Right hindlimb (tissue), 1 donor: ENCODE results near the gene SPON2.
A peak's percentile ranks its signal among the peaks of the same experiment; 100 is the strongest.

Experiments used
- DNase-seq: peaks from one replicate; pipeline ENCODE4 v3.0.0-alpha.2; 2018

Gene SPON2

DNA sequence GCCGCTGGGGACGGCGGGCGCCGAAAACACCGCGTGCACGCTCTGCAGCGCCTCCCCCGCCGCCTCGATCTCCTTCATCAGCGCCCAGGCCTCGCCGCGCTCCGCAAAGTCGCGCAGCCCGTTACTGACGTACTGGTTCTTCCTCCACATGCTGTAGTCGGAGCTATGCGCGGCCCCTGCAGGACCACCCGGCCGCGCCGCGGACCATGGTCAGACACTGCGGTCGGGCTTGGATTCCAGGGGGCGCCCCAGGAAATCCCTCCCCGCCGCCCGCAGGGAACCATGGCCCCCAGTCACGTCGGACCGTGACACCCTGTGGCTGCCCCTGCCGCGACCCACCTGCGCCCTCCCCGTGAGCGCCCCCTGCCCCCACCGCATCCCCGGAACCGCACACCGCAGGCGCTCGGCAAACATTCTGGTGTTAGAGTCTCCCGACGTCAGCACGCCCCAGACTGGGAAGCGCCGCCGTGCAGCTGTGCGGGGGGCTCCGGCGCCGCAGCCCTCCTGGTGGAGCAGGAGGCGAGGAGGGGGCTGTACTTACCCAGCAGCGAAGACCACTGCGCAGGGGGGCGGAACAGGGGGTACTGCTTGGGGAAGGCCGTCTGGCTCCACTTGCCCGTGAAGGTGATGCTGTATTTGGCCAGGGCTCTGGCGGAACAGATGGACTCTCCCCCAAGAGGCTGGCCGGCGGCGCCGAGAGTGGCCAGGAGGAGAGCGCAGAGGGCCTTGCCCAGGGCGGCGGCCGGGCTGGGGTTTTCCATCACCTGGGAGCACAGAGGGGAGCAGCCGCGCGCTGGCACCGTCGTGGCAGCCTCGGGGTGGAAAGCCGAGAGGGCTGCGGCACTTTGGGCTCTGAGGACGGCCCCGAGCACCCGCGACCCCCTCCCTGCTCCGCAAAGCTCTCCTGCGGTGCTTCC lies 814 bp downstream of the SPON2 start:
- DNase-seq = peak; percentile 46

DNA sequence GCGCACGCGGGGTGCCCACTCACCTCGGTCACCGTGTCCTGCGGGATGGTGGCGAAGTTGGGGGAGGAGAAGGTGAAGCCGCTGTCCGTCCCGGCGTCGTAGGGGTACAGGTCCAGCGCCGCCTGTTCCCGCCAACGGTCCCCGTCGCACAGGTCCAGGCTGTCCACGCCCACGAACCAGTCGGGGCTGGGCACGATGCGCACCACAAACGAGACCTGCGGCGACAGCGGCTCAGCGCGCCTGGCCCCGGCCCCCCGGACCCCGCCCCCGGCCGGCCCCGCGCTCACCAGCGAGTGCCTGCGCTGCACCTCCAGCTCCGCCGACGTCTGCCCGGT lies 1.4 kb downstream of the SPON2 start:
- DNase-seq = no peak

DNA sequence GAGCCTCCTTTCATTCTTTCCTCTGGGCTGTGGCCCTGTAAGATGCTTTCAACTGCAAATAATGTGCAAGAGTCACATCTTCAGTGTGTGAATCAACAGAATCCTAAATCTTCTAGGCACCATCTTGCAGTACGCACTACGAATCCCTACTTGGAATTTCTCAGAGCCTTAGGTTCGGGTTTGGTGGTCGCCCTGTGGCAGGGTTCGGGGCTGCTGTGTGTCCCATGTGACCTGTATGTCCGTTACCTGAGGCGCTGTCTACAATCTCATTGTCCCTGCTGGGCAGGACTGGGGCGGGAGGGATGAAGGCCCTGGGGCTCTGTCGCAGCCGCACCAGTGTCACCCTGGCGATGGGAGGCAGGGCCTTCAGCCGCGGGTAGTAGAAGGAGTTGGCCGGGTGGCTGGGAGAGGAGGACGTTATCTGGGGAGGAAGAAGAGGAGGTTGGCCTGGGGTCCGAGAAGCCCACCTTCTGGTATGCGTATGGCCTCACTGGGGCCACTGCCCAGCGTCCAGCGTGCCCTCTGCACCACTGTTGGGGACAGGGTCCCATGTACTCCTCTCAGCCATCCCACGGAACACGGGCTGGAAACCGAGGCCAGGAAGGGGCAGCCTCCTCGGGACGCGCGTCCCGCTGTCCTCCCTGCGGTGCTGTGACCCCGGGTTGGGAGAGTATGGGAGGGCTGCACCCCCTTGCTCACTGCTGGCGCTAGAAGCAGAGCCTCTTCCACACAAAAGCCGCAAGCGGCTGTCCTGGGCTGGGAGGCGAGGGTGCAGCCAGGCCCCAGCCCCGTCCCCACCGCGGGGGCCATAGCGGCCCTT lies 2.0 kb downstream of the SPON2 start:
- DNase-seq = no peak

DNA sequence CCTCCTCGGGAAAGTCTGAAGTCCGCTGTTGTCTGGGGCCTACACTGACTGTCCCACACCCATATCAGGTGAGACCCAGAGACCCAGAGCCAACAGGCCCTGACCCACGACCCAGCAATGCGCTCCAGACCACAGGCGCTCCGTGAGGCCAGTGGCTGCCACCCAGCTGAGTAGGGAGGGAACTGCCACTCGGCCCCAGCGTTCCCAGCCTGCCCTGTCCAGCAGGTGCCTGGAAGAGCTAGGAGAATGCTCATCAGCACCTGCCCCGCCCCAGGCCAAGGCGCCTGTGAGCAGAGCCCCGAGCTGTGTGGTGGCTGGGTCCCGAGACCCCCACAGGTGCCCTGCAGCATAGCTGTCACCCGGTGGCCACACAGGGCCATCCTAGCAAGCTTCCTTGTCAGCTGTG lies 2.7 kb downstream of the SPON2 start:
- DNase-seq = no peak

DNA sequence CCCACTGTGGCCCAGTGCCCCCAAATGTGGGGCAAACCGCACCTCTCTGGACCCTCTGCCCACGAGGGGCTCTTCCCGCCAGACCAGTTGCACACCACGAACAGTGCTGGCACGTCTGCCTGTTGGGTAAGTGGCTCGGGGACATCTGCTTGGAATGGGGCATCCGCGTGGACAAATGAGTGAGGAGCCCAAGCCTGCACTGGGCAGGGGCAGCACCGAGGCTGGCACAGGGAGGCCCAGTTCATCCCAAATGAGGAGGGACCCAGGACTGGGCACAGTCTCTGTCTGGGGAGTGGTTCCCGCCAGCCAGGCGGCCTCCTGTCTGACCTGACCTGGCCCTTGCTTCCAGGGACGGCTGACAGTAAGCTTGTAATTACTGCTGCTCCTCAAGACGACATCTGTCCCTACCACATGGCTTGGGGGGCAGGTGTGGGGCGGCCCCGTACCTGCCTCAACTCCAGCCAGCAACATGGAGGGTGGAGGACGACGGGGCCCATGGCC lies 3.2 kb downstream of the SPON2 start:
- no peak for DNase-seq

DNA sequence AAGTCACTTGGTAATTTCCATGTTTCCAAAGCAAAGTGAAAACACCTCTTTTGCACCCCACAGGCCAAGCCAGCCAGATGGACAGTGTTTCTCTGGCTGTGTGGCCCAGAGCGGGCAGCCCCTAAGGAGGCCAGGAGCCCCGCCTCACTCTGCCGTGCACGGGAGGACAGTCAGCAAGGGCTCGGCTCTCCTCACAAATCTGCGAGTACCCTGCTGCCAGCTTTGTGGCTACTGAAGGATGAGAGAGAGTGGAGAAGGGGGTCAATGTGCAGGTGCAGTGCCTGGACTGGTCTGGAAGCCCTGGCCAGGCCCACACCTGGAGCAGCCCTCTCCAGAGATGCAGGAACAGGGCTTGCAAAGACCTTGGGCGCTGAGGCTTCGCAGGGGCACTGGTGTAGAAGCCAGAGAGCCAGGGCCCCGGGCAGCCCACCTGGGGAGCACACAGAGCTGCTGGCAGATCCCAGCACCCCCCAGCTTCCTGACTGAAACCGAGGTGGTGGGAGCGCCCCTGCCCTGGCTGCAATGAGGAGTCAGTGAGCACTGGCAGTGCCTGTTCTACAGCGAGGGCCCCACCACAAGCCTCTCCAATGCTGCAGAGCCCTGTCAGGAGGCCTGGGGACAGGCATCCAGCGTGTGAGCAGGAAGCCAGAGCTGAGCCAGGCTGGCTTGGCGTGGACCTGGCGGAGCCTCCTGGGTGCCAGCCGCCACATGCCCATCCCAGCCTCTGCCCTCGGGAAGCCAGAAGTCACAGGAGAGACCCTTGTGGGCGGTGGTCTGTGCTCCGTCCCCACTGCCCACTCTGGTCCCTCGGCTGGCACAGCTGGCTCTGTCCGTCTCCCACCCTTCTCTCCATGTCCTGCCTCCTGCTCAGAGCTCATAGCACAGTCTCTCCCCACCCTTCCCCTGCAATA lies 3.9 kb downstream of the SPON2 start:
- DNase-seq = no peak

DNA sequence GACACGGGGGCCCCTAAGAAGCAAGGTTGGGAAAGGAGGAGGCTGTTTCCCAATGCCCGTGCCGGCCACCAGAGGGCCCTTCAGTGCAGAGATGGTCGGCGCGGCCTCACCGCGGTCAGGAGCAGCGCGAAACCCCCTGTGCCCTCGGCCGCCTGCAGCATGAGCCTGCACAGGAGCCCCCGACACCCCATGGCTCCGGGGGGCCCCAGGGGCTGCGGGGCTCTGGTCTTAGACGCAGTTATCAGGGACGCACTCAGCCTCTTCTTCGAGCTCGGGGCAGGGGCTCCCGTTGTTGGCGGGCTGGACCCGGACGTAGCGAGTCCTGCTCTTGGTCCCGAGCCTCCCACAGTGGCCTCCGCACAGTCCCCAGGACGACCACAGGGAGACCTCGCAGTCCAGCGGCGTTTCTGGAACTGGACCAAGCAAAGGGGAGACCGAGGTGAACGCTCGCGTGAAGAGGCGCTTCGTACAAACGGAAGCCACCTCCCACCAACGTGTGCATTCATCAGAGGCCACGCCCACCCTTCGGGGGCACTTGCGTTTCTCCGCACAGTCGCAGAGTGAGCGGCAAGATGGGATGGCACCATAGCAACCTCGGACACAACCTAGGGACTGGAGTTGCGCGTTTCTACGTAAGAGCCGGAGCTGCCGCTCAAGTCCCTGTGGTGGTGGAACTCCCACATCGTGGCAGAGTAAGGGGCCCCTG lies 5.0 kb downstream of the SPON2 start:
- DNase-seq = peak; percentile 86

DNA sequence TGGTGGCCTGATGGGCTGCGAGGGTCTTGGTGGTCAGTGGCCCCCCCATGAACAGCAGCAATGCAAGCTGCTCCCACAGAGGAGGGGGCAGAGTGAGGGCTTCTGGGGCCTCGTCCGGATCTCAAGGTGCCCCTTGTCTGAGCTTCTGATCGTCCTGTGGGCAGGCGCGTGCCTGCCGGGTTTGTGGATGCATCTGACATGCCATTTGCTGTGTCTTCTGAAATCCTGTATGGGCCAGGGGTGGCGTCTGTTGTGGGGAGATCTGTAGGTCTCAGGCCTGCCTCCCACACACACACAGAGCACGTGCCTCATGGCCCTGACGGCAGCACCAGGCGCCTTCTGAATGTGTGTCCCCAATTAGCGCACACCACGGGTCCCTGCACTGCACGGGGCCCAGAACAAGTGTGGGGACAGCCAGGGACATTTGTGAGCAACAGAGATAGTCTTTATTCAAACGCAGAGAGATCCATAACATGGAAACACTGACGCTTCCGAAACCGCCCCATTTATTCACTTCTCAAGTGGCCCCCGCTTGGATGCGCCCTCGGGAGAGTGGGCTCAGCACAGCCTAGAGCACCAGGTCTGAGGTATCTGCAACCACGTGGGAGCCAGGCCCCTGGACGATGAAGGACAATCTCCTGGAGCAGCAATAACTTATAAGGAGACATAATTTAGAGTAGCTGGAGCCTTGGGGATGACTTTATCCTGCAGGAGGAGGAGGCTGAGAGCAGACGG lies 5.7 kb downstream of the SPON2 start:
- DNase-seq = no peak

DNA sequence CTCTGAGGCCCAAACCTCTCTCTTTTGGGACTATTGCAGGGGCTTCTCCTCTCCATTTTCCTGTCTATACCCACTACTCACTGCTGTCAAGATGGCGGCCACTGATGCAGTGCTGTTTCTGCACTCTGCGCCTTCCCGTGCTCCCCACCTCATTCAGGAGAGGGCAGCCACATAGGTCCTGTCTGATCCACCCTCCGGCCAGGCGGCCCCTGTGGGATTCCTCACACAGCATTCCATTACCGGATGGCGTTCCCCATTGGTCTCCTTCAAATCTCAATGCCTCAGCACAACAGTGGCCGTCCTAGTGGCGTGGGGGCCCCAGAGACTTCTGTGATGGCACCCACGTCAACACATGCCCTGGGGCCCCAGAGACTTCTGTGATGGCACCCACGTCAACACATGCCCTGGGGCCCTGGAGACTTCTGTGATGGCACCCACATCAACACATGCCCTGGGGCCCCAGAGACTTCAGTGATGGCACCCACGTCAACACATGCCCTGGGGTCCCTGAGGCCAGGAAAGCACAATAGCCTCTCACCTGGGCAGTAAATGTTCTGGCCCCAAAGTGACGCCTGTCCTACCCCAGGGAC lies 7.3 kb downstream of the SPON2 start:
- no peak for DNase-seq

DNA sequence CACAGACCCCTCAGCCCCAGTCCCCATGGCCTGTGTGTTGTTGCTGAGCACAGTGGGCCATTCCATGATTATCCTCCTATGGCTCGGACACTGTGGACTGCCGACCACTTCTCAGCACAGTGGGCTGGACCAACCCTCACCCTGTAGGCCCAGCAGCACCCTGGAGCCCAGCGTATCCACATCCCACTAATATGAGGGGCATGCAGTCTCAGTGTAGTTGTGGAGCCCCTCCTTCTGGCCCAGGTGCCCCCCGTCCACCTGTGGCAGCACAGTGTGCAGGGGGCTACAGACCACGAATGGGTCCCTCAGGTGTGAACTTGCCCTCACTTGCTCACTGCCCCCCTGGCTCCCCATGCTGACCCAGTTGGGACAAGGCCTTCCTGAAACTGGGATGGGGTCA lies 7.9 kb downstream of the SPON2 start:
- DNase-seq = no peak

DNA sequence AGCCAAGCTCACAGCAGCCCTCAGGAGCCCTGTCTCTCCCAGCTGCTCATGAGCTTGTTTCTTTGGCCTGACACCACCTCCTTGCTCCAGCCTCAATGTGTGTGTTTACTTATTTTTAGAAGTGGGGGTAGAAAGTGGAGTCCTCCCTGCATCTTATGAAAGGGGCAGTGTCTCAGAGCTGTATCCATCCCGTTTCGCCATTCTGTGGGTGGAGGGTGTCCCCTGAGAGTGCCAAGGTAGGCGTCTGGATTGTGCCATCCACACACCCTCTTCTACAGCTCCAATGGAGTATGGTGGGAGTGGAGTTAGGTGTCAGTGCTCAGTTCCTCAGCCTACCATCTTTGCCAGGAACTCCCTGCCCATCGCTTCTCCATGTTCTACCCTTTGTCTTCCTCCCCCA lies 8.3 kb downstream of the SPON2 start:
- no peak for DNase-seq

DNA sequence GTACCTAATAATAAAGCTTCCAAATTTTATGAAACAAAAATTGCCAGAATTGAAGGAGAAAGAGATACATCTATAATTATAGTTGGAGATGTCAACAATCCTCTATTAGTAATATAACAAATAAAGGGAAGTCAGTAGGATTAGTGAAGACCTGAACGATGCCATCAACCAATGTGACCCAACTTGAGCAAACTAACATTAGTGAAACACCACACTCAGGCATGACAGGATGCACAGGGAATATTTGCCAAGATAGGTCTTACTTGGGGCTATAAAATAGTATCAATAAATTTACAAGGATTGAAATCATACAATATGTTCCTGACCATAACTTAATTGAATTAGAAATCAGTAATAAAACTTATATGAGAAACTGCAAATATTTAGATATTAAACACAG lies 12.0 kb downstream of the SPON2 start:
- no peak for DNase-seq

DNA sequence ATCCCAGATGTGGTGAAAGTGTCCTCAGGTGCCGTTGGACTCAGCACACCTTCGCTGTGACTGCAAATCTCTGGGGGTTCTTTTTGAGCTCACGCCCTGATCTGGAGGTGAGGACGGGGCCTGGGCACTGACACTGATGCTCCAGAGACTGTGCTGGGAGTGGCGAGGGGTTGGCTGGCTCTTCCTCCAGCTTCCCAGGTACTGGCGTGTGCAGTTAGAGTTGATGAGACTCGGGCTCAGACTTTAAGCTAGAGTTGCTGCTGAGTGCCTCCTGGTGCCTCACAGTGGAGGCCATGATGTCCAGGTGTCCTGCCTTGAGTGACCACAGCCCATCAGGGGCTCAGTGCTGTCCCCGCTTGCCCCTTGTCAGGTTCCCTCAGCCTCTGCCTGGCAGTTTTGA lies 16.3 kb downstream of the SPON2 start:
- DNase-seq = no peak

DNA sequence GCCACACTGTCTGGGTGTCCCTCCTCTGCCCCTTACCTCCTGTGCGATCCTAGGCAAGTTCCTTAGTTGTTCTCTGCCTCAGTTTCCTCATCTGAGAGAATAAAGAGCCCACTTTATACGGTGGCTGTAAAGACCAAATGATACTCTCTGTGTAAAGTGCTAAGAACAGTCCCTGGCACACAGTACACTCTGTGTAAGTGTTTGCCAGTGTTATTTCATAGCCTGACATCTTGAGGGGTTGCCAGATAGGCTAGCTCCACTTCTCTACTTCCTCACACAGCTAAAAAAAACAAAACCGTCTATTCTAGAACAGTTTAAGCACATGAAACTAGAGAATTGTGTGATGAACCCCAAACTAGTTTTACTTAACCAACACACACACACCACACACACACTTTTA lies 17.1 kb downstream of the SPON2 start:
- DNase-seq = no peak

DNA sequence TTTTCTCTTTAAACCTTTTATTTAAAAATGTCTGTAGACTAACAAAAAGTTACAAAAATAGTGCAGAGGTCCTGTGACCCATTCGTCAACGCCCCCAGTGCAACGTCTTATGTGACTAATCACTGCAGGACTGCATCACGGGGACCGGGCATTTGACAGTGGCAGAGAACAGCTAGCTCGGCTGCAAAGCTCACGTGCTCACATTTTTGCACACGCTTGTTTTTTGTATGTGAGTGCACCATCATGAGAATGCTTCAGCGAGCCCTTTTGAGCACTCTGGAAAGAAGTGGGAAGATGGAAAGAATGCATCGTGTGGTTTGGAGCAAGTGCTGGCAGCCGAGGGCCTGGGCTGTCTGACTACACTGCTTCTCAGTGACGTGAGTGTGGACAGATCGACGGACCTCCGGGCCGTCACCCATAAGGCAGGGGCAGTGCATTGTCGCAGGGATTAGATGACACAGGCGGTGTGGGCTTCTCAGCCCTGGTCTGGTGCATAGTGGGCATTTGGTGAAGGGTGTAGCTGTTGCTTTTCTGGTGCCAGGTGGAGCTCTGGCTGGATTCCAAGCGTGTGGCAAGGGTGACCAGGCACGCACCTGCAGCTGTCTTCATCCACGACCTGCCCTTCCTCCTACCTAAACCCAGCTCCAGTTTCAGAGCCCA lies 17.7 kb downstream of the SPON2 start:
- peak; percentile 53 for DNase-seq

DNA sequence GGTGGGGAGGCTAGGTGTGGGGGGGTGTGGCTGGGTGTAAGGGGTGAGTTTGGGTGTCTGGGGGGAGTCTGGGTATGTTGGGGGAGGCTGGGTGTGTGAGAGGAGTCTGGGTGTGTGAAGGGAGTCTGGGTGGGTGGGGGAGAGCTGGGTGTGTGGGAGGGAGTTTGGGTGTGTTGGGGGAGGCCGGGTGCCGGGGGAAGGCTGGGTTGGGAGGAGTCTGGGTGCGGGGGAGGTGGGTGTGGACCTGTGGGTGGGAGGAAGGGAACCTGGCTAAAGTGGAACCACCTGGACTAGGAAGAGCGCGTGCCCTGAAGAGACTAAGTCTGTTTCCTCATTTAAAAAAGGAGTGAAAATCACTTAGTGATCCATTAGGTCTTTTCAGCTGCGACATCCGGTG lies 18.3 kb downstream of the SPON2 start:
- DNase-seq = no peak

DNA sequence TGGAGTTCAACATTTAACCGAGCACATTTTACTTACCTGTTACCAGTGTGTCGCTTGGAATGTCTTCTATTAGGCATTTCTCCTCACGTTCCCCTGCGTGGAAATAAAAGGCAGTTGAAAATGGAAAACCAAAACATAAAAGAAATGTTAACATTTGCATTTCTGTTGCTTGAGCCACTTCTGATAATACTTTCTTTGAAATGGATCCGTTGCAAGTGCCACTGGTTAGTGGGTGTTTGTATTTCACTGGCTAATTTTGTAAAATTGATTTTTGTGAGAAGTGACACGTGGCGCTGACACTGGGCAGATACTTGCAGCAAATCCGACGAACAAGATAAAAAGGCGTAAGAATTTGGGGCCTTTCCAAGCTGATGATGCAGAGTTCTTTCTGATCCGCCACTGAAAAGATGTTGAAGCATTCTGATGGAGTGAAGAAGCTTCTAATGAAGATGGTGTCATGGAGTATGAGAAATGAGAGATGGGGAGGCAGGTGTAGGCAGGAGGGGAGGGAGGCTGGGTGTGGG lies 18.8 kb downstream of the SPON2 start:
- no peak for DNase-seq

DNA sequence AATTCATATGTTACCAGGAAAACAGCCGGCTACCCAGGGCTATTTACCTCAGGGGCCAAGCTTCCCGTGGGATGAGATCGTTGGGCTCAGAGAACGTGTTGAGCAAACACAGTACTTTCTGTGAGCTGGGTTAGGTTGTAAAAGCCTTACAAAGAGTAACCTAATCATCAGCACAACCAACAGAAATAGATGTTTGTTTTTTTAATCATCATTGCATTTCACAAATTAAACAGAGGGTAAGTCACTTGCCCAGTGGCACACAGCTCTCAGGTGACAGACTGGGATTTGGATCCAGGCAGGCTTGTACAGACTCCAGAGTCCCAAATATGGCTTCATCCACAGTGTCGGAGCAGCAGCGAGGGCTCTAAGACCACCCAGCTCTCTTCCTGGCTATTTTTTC lies 20.1 kb downstream of the SPON2 start:
- no peak for DNase-seq

DNA sequence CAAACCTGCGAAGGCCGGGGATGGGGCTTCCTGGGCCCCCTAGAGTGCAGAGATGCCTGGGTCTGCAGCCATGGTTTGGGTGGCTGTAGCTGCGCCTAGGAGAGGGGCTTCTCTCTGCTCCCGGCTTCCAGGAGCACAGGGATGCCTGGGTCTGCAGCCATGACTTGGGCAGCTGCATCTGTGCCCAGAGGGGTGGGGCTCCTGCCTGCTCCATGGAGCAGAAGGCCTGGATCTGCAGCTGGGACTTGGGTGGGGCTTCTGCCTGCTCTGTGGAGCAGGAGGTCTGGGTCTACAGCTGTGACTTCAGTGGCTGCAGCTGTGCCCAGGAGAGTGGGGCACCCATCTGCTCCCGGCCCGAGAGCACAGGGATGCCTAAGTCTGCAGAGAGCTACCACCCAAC lies 20.8 kb downstream of the SPON2 start:
- DNase-seq = peak; percentile 44

DNA sequence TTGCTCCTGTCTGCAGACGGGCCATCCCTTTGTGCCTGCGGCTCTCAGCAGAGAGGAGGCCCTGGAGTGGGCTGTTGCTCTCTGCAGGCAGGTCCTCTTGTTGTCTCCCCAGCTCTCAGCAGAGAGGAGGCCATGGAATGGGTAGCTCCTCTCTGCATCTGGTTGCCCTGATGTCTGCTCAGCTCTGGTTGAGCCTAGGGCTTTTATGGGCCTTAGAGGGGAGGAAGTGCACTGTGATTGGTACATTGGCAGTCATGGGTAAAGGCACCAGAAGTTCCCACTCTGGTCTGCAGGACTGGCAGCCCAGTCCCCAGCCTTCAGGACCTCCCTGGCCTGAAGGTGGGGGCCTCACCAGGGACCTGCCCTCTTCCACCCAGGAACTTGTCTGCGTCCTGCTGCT lies 21.5 kb downstream of the SPON2 start:
- no peak for DNase-seq
